Stimulated activated effector memory CD8-positive, alpha-beta T cell treated with anti-CD3 and anti-CD28 coated beads, Interleukin-12 subunit alpha, Interleukin-12 subunit beta, amount 100 ng/mL, for 72 hours (primary cell): Measurements from ENCODE around the gene KIF17.
A peak's percentile ranks its signal among the peaks of the same experiment; 100 is the strongest.

ENCODE experiments used
- ATAC-seq: fragments of 150-1000 bp; cut with Tn5 transposase; 2 replicates; pipeline ENCODE4 v1.10.0; 2021
- DNase-seq, 2 donors: peaks; one replicate each; pipeline ENCODE4 v3.0.0; 2021 to 2022; ENCODE audit warnings: low spot score in 2 of 2
- H3K27ac Mint-ChIP-seq: one replicate; pipeline ENCODE4 v1.8.0; 2022; ENCODE audit warnings: mild to moderate bottlenecking, mixed read lengths
- H3K36me3 Mint-ChIP-seq: one replicate; pipeline ENCODE4 v1.8.0; 2022; ENCODE audit warnings: mild to moderate bottlenecking, mixed read lengths
- H3K4me1 Mint-ChIP-seq: one replicate; pipeline ENCODE4 v1.8.0; 2022; ENCODE audit warnings: mixed read lengths
- H3K4me3 Mint-ChIP-seq: one replicate; pipeline ENCODE4 v1.8.0; 2022; ENCODE audit warnings: mild to moderate bottlenecking, mixed read lengths
- H3K9me3 Mint-ChIP-seq: one replicate; pipeline ENCODE4 v1.8.0; 2022; ENCODE audit warnings: mixed read lengths

Gene KIF17

DNA sequence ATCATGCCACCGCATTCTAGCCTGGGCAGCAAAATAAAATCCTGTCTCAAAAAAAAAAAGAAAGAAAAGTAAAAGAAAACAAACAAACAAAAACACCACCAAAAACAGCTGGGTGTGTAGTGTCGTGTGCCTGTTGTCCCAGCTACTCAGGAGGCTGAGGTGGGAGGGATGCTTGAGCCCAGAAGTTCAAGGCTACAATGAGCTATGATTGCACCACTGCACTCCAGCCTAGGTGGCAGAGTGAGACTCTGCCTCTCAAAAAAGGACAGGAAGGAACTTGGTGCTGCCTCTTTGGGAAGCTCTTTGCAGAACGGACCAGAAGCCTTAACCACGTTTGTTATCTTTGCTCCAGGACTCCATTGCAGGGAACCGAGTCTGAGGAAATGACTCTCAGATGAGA lies 11.0 kb downstream of the KIF17 start:
- DNase-seq: no peak
- H3K4me3 Mint-ChIP-seq: no peak overlapping the region
- ATAC-seq: no peak
- H3K27ac Mint-ChIP-seq: no peak overlapping the region
- no peaks in the 10 kb centered on the region for H3K4me1 Mint-ChIP-seq
- H3K9me3 Mint-ChIP-seq: no peaks in the 10 kb centered on the region
- no peaks in the 10 kb centered on the region for H3K36me3 Mint-ChIP-seq

DNA sequence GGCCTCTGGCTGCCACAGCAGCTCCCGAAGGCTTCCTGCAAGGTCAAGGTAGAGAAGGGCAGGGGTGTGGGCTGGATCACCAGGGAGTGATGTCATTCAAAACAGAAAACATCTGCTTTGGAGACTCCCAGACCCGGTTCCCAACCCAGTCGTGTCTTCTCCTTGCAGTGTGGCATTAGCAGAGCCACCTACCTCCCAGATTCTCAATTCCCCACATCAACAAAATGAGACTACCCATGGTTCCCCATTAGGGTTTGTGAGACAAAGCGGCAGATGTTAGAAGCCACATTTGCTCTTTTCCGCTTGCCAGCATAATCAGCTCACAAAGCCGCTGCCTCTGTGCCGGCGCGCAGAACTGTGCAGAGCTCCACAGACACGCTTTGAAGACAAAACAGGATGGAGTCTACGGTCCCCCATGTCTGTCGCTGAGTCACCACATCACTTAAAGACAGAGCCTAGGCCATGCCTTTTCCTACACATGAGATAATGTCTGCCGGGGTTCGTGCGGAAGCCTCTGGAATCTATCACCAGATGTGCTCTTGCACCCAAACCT lies 12.5 kb downstream of the KIF17 start:
- Mint-ChIP-seq H3K36me3 (no peaks in the 10 kb centered on the region), H3K4me1 (no peaks in the 10 kb centered on the region), H3K27ac (no peak overlapping the region), H3K4me3 (no peak overlapping the region), H3K9me3 (no peaks in the 10 kb centered on the region)
- DNase-seq (no peak), ATAC-seq (no peak)

DNA sequence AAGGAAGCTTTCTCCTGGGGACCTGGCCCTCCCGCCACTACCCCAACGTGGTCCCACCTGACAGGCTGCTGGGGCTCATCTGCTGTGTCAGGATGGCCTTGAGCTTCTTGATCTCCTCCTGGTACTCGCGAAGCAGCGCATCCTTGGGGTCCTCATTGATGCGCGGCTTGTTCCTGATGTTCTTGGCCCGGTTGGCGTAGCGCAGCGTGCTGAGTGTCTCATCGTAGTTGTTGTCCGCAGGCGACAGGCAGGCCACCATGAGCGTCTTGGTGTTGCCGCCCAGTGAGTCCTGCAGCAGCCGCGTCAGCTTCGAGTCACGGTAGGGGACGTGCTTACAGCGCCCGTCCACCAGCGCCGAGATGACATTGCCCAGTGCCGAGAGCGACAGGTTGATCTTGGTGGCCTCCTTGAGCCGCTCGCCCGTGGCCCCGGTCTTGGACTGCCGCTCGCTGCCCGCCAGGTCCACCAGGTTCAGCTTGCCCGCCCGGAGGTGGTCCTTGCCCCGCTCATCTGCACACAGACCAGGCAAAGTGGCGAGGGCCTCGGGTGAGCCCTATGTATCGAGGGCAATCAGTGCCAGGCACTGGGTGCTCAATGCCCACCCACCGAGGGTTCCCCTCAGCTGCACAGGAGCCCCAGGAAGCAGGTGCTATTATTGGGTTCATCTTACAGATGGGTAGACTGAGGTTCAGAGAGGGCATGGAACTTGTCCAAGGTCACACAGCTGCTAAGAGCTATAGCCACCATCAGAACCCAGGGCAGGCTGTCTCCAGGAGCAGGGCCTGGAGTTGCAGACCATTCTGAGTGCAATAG lies 13.2 kb downstream of the KIF17 start:
- no peaks in the 10 kb centered on the region for H3K36me3 Mint-ChIP-seq
- H3K4me1 Mint-ChIP-seq: no peaks in the 10 kb centered on the region
- ATAC-seq: no peak
- no peak for DNase-seq
- no peak overlapping the region for H3K27ac Mint-ChIP-seq
- H3K9me3 Mint-ChIP-seq: no peaks in the 10 kb centered on the region
- no peak overlapping the region for H3K4me3 Mint-ChIP-seq

DNA sequence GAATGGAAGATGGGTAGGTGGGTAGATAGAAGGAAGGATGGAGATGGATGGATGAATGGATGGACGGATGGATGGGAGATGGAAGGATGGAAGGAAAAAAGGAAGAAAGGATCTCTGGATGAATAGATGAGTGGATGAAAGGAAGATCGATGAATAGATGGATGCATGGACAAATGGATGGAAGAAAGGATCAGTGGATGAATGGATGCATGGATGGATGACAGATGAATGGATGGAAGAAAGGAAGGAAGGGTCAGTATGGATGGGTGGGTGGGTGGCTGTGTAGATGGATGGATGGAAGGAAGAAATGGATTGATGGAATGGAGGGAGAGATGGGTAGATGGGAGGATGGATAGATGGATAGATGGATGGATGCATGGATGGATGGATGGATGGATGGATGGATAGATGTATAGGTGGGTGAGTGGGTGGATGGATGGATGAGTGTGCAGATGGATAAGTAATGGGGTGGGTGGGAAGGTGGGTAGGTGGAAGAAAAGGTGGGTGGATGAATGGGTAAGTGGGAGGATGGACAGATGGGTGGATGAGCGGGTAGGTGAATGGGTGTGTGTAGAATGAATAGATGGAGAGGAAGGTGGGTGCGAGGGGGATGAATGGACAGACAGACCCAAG lies 14.6 kb downstream of the KIF17 start:
- no peak for ATAC-seq
- H3K4me1 Mint-ChIP-seq: no peaks in the 10 kb centered on the region
- H3K36me3 Mint-ChIP-seq: no peaks in the 10 kb centered on the region
- DNase-seq: no peak
- H3K4me3 Mint-ChIP-seq: no peak overlapping the region
- H3K9me3 Mint-ChIP-seq: no peaks in the 10 kb centered on the region
- no peak overlapping the region for H3K27ac Mint-ChIP-seq

DNA sequence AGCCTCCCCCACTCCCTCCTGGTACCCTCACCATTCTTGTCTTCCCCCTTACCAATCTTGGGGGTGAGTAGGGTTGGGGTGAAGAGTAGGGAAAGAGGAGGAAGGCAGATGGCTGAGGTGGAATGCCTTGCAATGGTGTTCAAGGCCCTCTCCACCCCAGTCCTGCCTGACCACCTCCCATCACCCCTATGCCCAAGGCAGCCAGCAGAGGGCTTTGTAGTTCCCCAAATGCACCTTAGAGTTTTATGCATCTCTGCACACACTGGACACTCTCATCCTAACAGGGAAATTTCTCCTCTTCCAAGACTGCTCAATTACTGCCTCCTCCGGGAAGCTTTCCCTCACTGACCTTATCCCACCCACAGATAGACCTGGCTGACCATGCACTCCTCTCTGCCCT lies 15.4 kb downstream of the KIF17 start:
- no peak overlapping the region for H3K4me3 Mint-ChIP-seq
- H3K36me3 Mint-ChIP-seq: no peaks in the 10 kb centered on the region
- ATAC-seq (no peak), DNase-seq (no peak)
- no peak overlapping the region for H3K27ac Mint-ChIP-seq
- H3K9me3 Mint-ChIP-seq: no peaks in the 10 kb centered on the region
- no peaks in the 10 kb centered on the region for H3K4me1 Mint-ChIP-seq

DNA sequence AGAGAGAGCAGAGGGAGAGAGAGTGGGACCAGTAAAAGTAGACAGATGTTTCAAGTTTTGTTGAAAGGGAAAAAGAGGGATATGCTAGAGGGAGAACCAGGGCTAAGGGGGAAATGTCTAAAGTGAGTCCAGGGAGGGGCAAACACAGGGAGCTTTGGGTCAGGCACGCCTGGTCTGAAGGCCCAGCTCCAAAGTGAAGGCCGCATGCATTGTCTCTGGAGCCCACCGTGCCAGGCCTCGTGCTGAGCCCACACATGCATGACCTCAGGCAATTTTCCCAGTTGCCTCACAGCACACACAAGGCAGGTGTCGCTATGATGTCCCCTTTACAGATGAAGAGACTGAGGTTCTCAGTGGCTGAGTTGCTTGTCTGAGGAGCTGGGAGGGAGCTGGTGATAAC lies 16.0 kb downstream of the KIF17 start:
- H3K4me1 Mint-ChIP-seq: peaks cover 3% of the 10 kb centered on the region
- ATAC-seq: no peak

DNA sequence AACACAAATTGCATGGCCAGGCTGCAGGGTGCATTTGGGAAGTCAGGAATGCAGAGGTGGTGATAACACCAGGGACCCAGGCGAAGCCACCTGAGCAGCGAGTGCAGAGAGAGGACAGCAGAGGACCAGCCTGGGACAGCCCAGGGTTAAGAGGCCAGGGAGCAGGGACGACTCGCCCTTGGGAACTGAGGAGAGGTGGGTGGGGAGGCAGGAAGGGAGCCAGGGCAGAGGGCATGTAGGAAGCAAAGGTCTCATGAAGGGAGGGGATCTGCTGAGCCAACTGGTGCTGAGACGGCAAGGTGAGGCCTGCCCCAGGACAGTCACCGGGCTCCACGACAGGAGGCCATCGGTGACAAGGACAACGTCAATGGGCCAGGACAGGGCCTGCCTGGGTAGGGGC lies 16.4 kb downstream of the KIF17 start:
- H3K9me3 Mint-ChIP-seq: no peaks in the 10 kb centered on the region
- DNase-seq (no peak), ATAC-seq (no peak)
- no peaks in the 10 kb centered on the region for H3K36me3 Mint-ChIP-seq
- no peak overlapping the region for H3K27ac Mint-ChIP-seq
- no peak overlapping the region for H3K4me3 Mint-ChIP-seq
- peaks cover 7% of the 10 kb centered on the region for H3K4me1 Mint-ChIP-seq

More for the DNA sequence above, 16.0 kb downstream of the KIF17 start:
- DNase-seq: no peak
- Mint-ChIP-seq H3K36me3 (no peaks in the 10 kb centered on the region), H3K27ac (no peak overlapping the region), H3K9me3 (no peaks in the 10 kb centered on the region), H3K4me3 (no peak overlapping the region)

DNA sequence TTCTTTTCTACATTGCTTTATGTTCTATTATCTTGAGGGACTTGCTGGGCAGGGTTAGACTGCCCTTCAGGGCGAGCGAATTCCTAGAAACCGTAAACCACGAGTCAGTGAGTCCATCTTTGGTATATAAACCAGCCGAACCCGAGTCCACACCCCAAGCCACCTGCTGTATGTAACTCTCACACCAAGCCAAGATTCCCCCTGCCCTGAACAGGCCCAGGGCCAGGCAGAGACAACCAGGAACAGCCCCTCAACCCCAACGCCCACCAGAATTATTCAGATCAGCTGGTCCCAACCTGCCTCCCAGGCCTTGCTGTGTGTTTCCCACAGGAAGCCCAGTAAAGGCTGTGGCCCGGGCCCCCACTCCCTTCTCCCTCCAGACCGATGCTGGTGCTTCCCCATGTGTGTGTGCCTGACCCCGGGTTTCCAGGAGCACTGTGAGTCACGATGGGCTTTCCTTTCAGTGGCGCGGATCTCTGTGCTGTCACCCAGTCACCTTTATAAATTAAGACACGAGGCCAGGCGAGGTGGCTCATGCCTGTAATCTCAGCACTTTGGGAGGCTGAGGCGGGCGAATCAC lies 17.1 kb downstream of the KIF17 start:
- Mint-ChIP-seq H3K9me3 (no peaks in the 10 kb centered on the region), H3K4me3 (no peak overlapping the region), H3K27ac (no peak overlapping the region), H3K36me3 (no peaks in the 10 kb centered on the region), H3K4me1 (peaks cover 14% of the 10 kb centered on the region)
- no peak for DNase-seq
- no peak for ATAC-seq

DNA sequence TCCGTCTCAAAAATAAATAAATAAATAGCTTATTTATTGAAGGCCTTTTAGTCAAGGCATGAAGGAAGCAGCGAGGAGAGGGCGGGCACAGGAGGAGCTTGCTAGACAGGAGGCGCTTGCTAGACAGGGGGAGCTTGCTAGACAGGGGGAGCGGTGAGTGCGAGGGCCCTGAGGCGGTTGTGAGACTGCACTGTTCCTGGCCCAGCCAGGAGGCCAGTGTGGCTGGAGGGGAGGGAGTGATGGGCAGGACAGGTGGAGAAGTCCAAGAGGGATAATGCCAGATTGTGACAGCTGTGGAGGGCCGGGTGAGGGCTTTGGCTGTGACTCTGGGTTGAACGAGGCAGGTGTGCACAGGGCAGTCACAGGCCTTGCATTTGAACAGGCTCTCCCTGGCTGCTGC lies 18.2 kb downstream of the KIF17 start:
- H3K4me3 Mint-ChIP-seq: no peak overlapping the region
- H3K27ac Mint-ChIP-seq: no peak overlapping the region
- DNase-seq: no peak
- ATAC-seq: no peak
- H3K36me3 Mint-ChIP-seq: no peaks in the 10 kb centered on the region
- H3K4me1 Mint-ChIP-seq: peaks cover 14% of the 10 kb centered on the region
- no peaks in the 10 kb centered on the region for H3K9me3 Mint-ChIP-seq

DNA sequence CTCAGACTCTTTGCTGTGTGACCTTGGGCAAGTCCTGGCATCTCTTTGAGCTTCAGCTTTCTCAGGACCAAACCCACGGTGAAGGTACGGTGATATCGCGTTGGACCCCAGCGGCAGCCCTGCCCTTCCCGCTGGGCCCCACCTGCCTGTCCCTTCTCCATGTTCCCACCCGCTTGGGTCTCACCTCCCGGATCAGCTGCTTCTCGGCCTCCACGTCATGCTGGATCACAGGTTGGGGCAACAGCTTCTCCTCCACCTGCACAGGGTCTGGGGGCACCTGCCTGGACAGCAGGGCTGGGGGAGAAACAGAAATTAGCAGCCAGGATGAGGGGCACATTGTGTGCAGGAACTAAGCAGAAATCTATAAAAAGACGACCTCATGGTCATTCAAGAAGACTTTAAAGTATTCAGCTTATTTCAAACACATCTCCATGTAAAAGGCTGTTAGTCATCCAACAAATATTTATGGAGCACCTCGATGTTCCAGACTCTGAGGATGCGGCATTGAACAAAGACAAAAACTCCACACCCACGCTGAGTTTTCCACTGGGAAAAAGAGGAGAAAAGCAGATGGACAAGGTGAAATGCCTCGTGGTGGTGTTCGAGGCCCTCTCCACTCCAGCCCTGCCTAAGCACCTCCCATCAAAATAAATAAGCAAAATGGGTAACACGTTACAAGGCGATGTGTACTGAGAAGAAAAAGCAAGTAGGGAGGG lies 19.5 kb downstream of the KIF17 start:
- no peak for ATAC-seq

DNA sequence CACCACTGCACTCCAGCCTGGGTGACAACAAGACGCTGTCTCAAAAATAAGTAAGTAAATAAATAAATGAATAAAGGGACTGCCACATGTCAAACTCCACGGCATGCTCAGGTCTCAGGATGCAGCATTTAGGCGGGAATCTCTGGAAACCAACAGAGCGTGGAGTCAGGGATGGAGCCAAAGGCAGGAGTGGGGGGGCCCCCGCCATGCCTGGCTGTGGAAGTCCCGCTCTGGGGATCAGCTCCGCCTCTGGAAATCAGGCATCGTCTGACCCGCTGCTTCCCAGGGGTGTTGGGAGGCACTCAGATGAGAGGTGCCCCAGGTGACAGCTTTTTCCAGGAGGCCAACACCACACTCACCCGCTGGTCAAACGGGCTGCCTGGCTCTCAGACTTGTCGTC lies 20.2 kb downstream of the KIF17 start:
- Mint-ChIP-seq H3K4me3 (no peak overlapping the region), H3K36me3 (no peaks in the 10 kb centered on the region), H3K4me1 (peaks cover 14% of the 10 kb centered on the region), H3K9me3 (no peaks in the 10 kb centered on the region), H3K27ac (no peak overlapping the region)
- ATAC-seq (no peak), DNase-seq (no peak)

More for the DNA sequence above, 19.5 kb downstream of the KIF17 start:
- Mint-ChIP-seq H3K4me1 (peaks cover 14% of the 10 kb centered on the region), H3K36me3 (no peaks in the 10 kb centered on the region), H3K27ac (no peak overlapping the region), H3K4me3 (no peak overlapping the region), H3K9me3 (no peaks in the 10 kb centered on the region)
- DNase-seq: no peak

DNA sequence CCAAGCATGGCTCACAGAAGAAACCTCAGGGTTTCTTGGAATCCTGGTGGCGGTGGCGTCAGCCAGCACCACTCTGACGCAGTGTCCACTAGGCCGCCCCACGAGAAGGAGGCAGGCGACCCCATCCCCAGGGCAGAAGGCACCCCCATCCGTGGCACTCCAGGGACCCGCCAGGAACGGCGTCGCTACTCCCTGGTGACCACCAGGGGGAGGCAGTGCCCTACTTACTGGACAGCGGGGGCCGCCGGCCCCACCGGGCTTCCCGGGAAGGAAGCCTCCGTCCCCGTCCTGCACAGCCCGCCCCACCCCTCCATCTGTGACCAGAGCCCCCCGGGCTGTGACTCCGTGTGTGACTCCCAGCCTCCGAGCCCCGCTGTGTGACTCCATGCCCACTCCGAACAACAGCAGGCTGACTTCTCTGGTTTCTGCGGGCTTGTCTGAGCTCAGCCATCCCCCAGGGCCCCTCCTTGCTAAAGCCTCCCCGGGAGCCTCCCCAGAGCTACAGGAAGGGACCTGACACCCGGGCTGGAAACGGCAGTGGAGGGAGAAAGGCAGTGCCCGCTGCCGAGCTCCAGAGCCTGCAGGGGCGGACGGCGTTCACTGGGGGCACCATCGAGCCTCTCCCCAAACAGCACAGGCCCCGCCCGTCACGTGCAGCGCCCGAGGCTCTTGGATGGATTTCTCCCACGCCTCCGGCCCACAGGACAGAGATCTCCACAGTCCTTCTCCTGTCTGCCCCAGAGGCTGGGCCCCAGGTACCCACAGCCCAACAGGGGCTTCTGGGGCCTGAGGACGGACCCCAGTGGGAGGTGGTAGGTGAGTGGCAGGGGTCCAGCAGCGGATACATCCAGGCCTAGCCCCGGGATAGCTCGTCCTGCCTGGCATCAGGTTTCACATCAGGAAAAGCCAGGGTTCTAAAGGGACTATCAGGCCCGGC lies 21.1 kb downstream of the KIF17 start:
- H3K4me1 Mint-ChIP-seq: peaks cover 14% of the 10 kb centered on the region
- no peaks in the 10 kb centered on the region for H3K9me3 Mint-ChIP-seq
- peak; percentile 86 for ATAC-seq
- H3K27ac Mint-ChIP-seq: no peak overlapping the region
- H3K4me3 Mint-ChIP-seq: peak overlapping the region; percentile 82
- DNase-seq: peak; percentile 73 to 86
- no peaks in the 10 kb centered on the region for H3K36me3 Mint-ChIP-seq

DNA sequence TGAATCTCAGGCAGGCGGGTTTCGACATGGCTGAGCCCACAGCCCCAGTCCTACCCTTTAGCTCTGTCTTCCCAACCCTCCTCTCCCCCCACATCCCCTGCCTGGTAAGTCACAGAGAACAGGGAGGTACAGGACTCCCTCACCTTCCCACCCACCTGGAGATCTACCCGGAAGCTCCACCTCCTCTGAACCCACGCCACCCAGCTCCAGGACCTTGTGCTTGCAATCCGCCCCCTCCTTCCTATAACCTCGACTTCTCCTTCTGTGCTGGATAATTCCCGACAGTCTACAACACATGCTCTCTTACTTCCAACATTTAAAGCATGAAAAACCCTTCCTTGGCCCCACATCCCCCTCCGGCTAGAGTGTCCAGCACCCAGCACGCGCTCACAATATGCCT lies 22.3 kb downstream of the KIF17 start:
- Mint-ChIP-seq H3K4me3 (no peak overlapping the region), H3K27ac (no peak overlapping the region), H3K36me3 (no peaks in the 10 kb centered on the region), H3K4me1 (peaks cover 14% of the 10 kb centered on the region), H3K9me3 (no peaks in the 10 kb centered on the region)
- ATAC-seq: no peak
- DNase-seq: no peak

DNA sequence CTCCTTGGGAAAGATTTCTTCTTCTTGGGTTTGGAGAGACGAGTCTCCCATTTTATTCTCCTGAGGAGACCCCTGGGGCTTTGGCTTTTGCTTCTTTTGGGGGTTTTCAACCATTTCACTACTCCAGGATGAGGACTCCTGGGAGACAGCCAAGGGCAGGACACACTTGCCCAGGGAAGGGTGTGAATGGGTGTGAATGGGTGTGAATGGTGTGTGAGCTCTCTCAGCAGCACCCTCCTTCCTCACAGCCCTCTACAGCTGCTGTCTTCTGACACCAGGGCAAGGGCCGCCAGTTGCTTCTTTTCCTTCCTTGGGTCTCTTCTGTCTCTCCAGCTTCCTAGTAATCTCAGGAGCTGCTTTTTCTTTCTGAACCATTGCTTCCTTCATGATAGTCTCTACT lies 24.2 kb downstream of the KIF17 start:
- no peak for ATAC-seq
- DNase-seq: no peak
- Mint-ChIP-seq H3K4me3 (no peak overlapping the region), H3K27ac (peak overlapping the region; percentile 14), H3K36me3 (no peaks in the 10 kb centered on the region), H3K4me1 (peaks cover 14% of the 10 kb centered on the region), H3K9me3 (no peaks in the 10 kb centered on the region)
